HG02678 (cell line): ENCODE results near the gene TRIM66.

Experiments
- ATAC-seq: cut with Tn5 transposase; IDR thresholded peaks from one replicate; pipeline ENCODE4 v1.9.1; 2021; ENCODE audit warnings: mild to moderate bottlenecking, moderate library complexity; ENCODE audit not compliant: unreplicated experiment

The TRIM66 gene

GRCh38 chr11:8682303-8683114 lies at the start of gene TRIM66, which contains the start of gene RPL27A:
TSS of gene TRIM66 (minus strand) at chr11:8682665. CDS start at chr11:8672274, 10,391 bp downstream.
TSS of gene RPL27A (plus strand) at chr11:8682792. CDS start at chr11:8682814, 22 bp downstream.
- ATAC-seq = peak; percentile 97

- ATAC-seq = no peak
These were observed 49.3 kb upstream of the TRIM66 start for GRCh38 chr11:8731647-8732323.

GRCh38 chr11:8730697-8731020 lies 48.2 kb upstream of the TRIM66 start:
- ATAC-seq = no peak

- no peak for ATAC-seq
These were observed 47.6 kb upstream of the TRIM66 start for GRCh38 chr11:8729837-8730696.

GRCh38 chr11:8729067-8729466 lies 46.6 kb upstream of the TRIM66 start:
- ATAC-seq = no peak

GRCh38 chr11:8728563-8728962 lies 46.1 kb upstream of the TRIM66 start:
- no peak for ATAC-seq

GRCh38 chr11:8726395-8726794 lies 43.9 kb upstream of the TRIM66 start:
- no peak for ATAC-seq

- ATAC-seq = no peak
These were observed 42.2 kb upstream of the TRIM66 start for GRCh38 chr11:8724682-8725081.

- no peak for ATAC-seq
These were observed 41.2 kb upstream of the TRIM66 start for GRCh38 chr11:8723711-8724110.

GRCh38 chr11:8722809-8723208 lies 40.3 kb upstream of the TRIM66 start:
- no peak for ATAC-seq

- ATAC-seq = no peak
These were observed 39.4 kb upstream of the TRIM66 start for GRCh38 chr11:8721609-8722500.

GRCh38 chr11:8720868-8721608 lies 38.6 kb upstream of the TRIM66 start:
- ATAC-seq = no peak

GRCh38 chr11:8720352-8720751 lies 37.9 kb upstream of the TRIM66 start:
- ATAC-seq = no peak

- ATAC-seq = no peak
These were observed 37.3 kb upstream of the TRIM66 start for GRCh38 chr11:8719721-8720120.

GRCh38 chr11:8719211-8719649 lies 36.8 kb upstream of the TRIM66 start:
- no peak for ATAC-seq

GRCh38 chr11:8717876-8718753 lies 35.6 kb upstream of the TRIM66 start:
- no peak for ATAC-seq

- ATAC-seq = no peak
These were observed 35.0 kb upstream of the TRIM66 start for GRCh38 chr11:8717544-8717875.

GRCh38 chr11:8715501-8715900 lies 33.0 kb upstream of the TRIM66 start:
- no peak for ATAC-seq
